Choroid plexus epithelial cell (primary cell): ENCODE data around the gene NDUFC2.
"Not testable (repeated sequence)": the region's sequence is repeated elsewhere in the genome, so short reads cannot be mapped to it uniquely, and the experiment has no call there.

Experiments
- DNase-seq: peaks from one replicate; pipeline ENCODE4 v3.0.0-alpha.2; 2010; ENCODE audit warnings: low read depth
- H3K4me3 ChIP-seq: 2 replicates; pipeline ENCODE4 v1.5.1; 2011; ENCODE audit warnings: low read depth, mild to moderate bottlenecking, control low read depth, low read length, moderate library complexity
- CTCF ChIP-seq: conservative IDR thresholded peaks from 2 replicates; pipeline ENCODE4 v1.5.1; 2011; ENCODE audit warnings: low read depth, mild to moderate bottlenecking, control low read depth, inconsistent platforms, low read length, moderate library complexity

The NDUFC2 gene

GRCh38 chr11:78078218-78079167 is 1.2 kb downstream of the NDUFC2 start:
- TF ChIP-seq CTCF, result no peak
- no peak for DNase-seq
- H3K4me3 ChIP-seq, result peak overlapping the region; percentile 92

- H3K4me3 ChIP-seq, DNase-seq: not testable (repeated sequence)
Observed at GRCh38 chr11:78077592-78077991, 2.1 kb downstream of the NDUFC2 start.

GRCh38 chr11:78076733-78077403 is 2.8 kb downstream of the NDUFC2 start:
- DNase-seq, result no peak
- no peak for TF ChIP-seq CTCF
- no peak overlapping the region for H3K4me3 ChIP-seq

GRCh38 chr11:78074756-78075155 is 4.9 kb downstream of the NDUFC2 start:
- no peak for DNase-seq
- TF ChIP-seq CTCF, result no peak
- no peak overlapping the region for H3K4me3 ChIP-seq

GRCh38 chr11:78072455-78072854 is 7.2 kb downstream of the NDUFC2 start:
- no peak overlapping the region for H3K4me3 ChIP-seq
- TF ChIP-seq CTCF, result no peak
- no peak for DNase-seq

GRCh38 chr11:78071717-78072116 is 7.9 kb downstream of the NDUFC2 start:
- DNase-seq, result no peak
- H3K4me3 ChIP-seq, result no peak overlapping the region
- TF ChIP-seq CTCF, result no peak

GRCh38 chr11:78070621-78071020 is 9.0 kb downstream of the NDUFC2 start:
- TF ChIP-seq CTCF, result no peak
- no peak overlapping the region for H3K4me3 ChIP-seq
- no peak for DNase-seq
